GM23338 (cell line): Measurements from ENCODE around the gene R3HDML. TPM values are rescaled to one million over a fixed set of nuclear protein-coding genes. Genes with fewer than 3 reads are reported as not detected.

Experiments
- ATAC-seq: fragments of 200-7000 bp; cut with Tn5 transposase; 3 replicates; pipeline ENCODE4 v1.9.1; 2020
- DNase-seq: peaks from one replicate; pipeline ENCODE4 v3.0.0-alpha.2; 2015; ENCODE audit warnings: low spot score
- H2AFZ ChIP-seq: fragments of 200-600 bp; sonication (generic); 2 replicates; pipeline ENCODE4 v1.8.0; 2016; ENCODE audit warnings: antibody characterized with exemption, mild to moderate bottlenecking, moderate library complexity
- H3F3A ChIP-seq: fragments of 200-600 bp; sonication (generic); replicated peaks from 2 replicates; pipeline ENCODE4 v1.8.0; 2017; ENCODE audit warnings: antibody characterized with exemption, mixed run types, low read depth
- H3K27ac ChIP-seq: fragments of 200-600 bp; sonication (generic); 2 replicates; pipeline ENCODE4 v1.6.1; 2016; ENCODE audit warnings: low read depth
- H3K27me3 ChIP-seq: fragments of 200-600 bp; sonication (generic); 2 replicates; pipeline ENCODE4 v1.8.0; 2016; ENCODE audit warnings: mild to moderate bottlenecking, mixed run types, moderate library complexity; ENCODE audit not compliant: insufficient read depth
- H3K36me3 ChIP-seq: fragments of 200-600 bp; sonication (generic); 2 replicates; pipeline ENCODE4 v1.8.0; 2016; ENCODE audit warnings: mild to moderate bottlenecking; ENCODE audit not compliant: insufficient read depth
- H3K4me1 ChIP-seq: fragments of 200-600 bp; sonication (generic); 2 replicates; pipeline ENCODE4 v1.8.0; 2016; ENCODE audit warnings: mild to moderate bottlenecking, moderate library complexity; ENCODE audit not compliant: insufficient read depth
- H3K4me2 ChIP-seq: fragments of 200-600 bp; sonication (generic); 2 replicates; pipeline ENCODE4 v1.7.1; 2017; ENCODE audit warnings: mixed run types
- H3K4me3 ChIP-seq: fragments of 200-600 bp; sonication (generic); 2 replicates; pipeline ENCODE4 v1.6.1; 2016; ENCODE audit warnings: mixed run types
- H3K79me2 ChIP-seq: fragments of 200-600 bp; sonication (generic); replicated peaks from 2 replicates; pipeline ENCODE4 v1.8.0; 2017; ENCODE audit warnings: mild to moderate bottlenecking; ENCODE audit not compliant: insufficient read depth
- H3K9me2 ChIP-seq: fragments of 200-600 bp; sonication (generic); 2 replicates; pipeline ENCODE4 v1.8.0; 2017; ENCODE audit not compliant: insufficient read depth
- H4K20me1 ChIP-seq: fragments of 200-600 bp; sonication (generic); replicated peaks from 2 replicates; pipeline ENCODE4 v1.8.0; 2017; ENCODE audit warnings: mild to moderate bottlenecking; ENCODE audit not compliant: insufficient read depth
- H3K27ac Mint-ChIP-seq: 2 replicates; pipeline ENCODE4 v1.8.0; 2020; ENCODE audit warnings: inconsistent platforms, mild to moderate bottlenecking, moderate library complexity, mixed read lengths
- H3K27me3 Mint-ChIP-seq: 3 replicates; pipeline ENCODE4 v1.8.0; 2022; ENCODE audit warnings: low read depth, mild to moderate bottlenecking, moderate library complexity, mixed read lengths, inconsistent platforms; ENCODE audit not compliant: insufficient read depth, poor library complexity
- H3K36me3 Mint-ChIP-seq: 3 replicates; pipeline ENCODE4 v1.8.0; 2021; ENCODE audit warnings: low read depth, mild to moderate bottlenecking, inconsistent platforms, moderate library complexity, mixed read lengths
- H3K4me1 Mint-ChIP-seq: 3 replicates; pipeline ENCODE4 v1.8.0; 2020; ENCODE audit warnings: mild to moderate bottlenecking, inconsistent platforms, mixed read lengths
- H3K4me3 Mint-ChIP-seq: 3 replicates; pipeline ENCODE4 v1.8.0; 2021; ENCODE audit warnings: moderate library complexity, mild to moderate bottlenecking, inconsistent platforms, mixed read lengths
- H3K9me3 Mint-ChIP-seq: 3 replicates; pipeline ENCODE4 v1.8.0; 2020; ENCODE audit warnings: moderate library complexity, mild to moderate bottlenecking, inconsistent platforms, mixed read lengths
- CREB1 ChIP-seq: fragments of 250-450 bp; sonication (Bioruptor Pico); IDR thresholded peaks from 2 replicates; pipeline ENCODE4 v1.5.0; 2020; ENCODE audit warnings: low read depth, mild to moderate bottlenecking, moderate library complexity
- EZH2 ChIP-seq: fragments of 200-600 bp; sonication (generic); IDR thresholded peaks from one replicate; pipeline ENCODE4 v1.8.0; 2017; ENCODE audit warnings: antibody characterized with exemption, mild to moderate bottlenecking, low read depth; ENCODE audit not compliant: unreplicated experiment
- EZH2phosphoT487 ChIP-seq: fragments of 200-600 bp; sonication (generic); IDR thresholded peaks from one replicate; pipeline ENCODE4 v1.8.1; 2018; ENCODE audit warnings: antibody characterized with exemption; ENCODE audit not compliant: unreplicated experiment
- JUNB ChIP-seq: IDR thresholded peaks from one replicate; pipeline ENCODE4 v1.6.1; 2016; ENCODE audit warnings: antibody characterized with exemption; ENCODE audit not compliant: unreplicated experiment
- NANOG ChIP-seq: IDR thresholded peaks from 2 replicates; pipeline ENCODE4 v1.6.1; 2016; ENCODE audit warnings: antibody characterized with exemption, borderline replicate concordance
- POLR2AphosphoS5 ChIP-seq: IDR thresholded peaks from 2 replicates; pipeline ENCODE4 v1.6.1; 2016; ENCODE audit warnings: antibody characterized with exemption, low read depth
- STAT1 ChIP-seq: IDR thresholded peaks from one replicate; pipeline ENCODE4 v1.6.1; 2016; ENCODE audit warnings: antibody characterized with exemption; ENCODE audit not compliant: unreplicated experiment
- ZNF114 ChIP-seq: fragments of 250-450 bp; sonication (Bioruptor Pico); IDR thresholded peaks from 2 replicates; pipeline ENCODE4 v1.5.0; 2020; ENCODE audit warnings: mild to moderate bottlenecking, moderate library complexity
- ZNF331 ChIP-seq: fragments of 250-450 bp; sonication (Bioruptor Pico); IDR thresholded peaks from 2 replicates; pipeline ENCODE4 v1.5.0; 2020; ENCODE audit warnings: low read depth, mild to moderate bottlenecking, moderate library complexity
- polyA plus RNA-seq: library from polyadenylated mRNA; unstranded; fragments of >200 nt; fragmentation: Nextera tagmentation; extraction: Ambion mirVana; gene quantifications from 2 replicates; pipeline ENCODE4 v1.2.1, GENCODE V29; 2016
- total RNA-seq: library from RNA; depleted of rRNA; stranded (reverse); fragments of >200 nt; shearing (Covaris generic); gene quantifications from 2 replicates; pipeline ENCODE4 v1.2.3, GENCODE V29; 2014
- TF ChIP-seq, protein P1 (sequence below): IDR thresholded peaks from 2 replicates; pipeline ENCODE4 v1.6.1; 2016; ENCODE audit warnings: antibody characterized with exemption
- TF ChIP-seq, protein P2 (sequence below), 2 experiments: fragments of 200-600 bp in 1 of 2; sonication (generic) in 1 of 2; conservative IDR thresholded peaks; 2 replicates each; pipeline versions ENCODE4 v1.5.1 to v1.6.1; 2016 to 2017; ENCODE audit warnings: antibody characterized with exemption in 2 of 2, low read depth in 2 of 2, mild to moderate bottlenecking in 2 of 2, moderate library complexity in 1 of 2

R3HDML gene
- total and polyA plus RNA-seq, 2 experiments from 2014 or later = not detected

DNA sequence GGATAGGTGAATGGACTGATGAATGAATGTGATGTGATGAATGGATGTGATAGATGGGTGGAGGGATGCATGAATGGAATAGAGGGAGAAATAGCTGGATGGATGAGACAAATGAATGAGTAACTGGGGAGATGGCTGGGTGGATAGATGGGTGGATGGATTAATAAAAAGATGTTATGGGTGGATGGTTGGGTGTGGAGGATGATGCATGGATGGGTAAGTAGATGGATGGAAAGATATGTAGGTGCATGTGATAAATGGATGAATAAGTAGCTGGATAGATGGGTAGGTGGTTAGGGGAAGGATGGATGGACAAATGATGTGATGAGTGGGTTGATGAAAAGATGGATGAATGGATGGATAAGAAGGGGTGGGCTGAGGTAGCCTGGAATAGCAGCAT is 23.4 kb downstream of the R3HDML start (continued):
- TF ChIP-seq EZH2phosphoT487 (no peak), ZNF114 (CRISPR knock-in tag) (no peak), JUNB (no peak), ZNF331 (CRISPR knock-in tag) (no peak), POLR2AphosphoS5 (no peak)
- TF ChIP-seq, protein P1, sequence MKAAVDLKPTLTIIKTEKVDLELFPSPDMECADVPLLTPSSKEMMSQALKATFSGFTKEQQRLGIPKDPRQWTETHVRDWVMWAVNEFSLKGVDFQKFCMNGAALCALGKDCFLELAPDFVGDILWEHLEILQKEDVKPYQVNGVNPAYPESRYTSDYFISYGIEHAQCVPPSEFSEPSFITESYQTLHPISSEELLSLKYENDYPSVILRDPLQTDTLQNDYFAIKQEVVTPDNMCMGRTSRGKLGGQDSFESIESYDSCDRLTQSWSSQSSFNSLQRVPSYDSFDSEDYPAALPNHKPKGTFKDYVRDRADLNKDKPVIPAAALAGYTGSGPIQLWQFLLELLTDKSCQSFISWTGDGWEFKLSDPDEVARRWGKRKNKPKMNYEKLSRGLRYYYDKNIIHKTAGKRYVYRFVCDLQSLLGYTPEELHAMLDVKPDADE = no peak
- TF ChIP-seq, protein P2, sequence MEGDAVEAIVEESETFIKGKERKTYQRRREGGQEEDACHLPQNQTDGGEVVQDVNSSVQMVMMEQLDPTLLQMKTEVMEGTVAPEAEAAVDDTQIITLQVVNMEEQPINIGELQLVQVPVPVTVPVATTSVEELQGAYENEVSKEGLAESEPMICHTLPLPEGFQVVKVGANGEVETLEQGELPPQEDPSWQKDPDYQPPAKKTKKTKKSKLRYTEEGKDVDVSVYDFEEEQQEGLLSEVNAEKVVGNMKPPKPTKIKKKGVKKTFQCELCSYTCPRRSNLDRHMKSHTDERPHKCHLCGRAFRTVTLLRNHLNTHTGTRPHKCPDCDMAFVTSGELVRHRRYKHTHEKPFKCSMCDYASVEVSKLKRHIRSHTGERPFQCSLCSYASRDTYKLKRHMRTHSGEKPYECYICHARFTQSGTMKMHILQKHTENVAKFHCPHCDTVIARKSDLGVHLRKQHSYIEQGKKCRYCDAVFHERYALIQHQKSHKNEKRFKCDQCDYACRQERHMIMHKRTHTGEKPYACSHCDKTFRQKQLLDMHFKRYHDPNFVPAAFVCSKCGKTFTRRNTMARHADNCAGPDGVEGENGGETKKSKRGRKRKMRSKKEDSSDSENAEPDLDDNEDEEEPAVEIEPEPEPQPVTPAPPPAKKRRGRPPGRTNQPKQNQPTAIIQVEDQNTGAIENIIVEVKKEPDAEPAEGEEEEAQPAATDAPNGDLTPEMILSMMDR (conservative IDR thresholded peaks at IDR 0.05; ENCODE audit: low read depth in 2 of 2) = no peak

DNA sequence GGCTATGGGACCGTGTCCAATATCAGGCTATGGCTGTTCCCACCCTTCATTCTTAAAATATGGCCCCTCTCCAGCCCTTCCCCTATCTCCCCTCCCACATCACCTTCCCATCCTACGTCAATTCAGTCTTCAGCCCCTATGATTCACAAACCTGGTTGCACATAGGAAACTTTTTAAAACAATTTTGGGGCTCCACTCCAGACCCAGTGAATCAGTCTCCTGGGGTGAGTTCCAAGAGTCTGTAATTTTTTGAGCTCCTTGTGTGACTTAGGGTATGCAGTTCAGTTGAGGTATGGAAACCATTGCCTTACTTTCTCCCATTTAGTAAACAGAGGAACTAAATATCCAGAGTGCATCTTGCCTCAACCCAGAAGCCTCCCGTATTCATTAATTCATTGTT is 24.2 kb downstream of the R3HDML start:
- Mint-ChIP-seq H3K4me1 (no peaks in the 10 kb centered on the region), H3K27ac (no peak overlapping the region), H3K27me3 (peaks cover 3% of the 10 kb centered on the region), H3K36me3 (no peaks in the 10 kb centered on the region), H3K9me3 (no peaks in the 10 kb centered on the region), H3K4me3 (no peak overlapping the region)
- Histone ChIP-seq H3K4me1 (no peaks in the 10 kb centered on the region), H3K27me3 (no peaks in the 10 kb centered on the region), H3K27ac (no peak overlapping the region), H3K79me2 (no peaks in the 10 kb centered on the region), H3K4me2 (no peak overlapping the region), H2AFZ (no peak overlapping the region), H4K20me1 (no peaks in the 10 kb centered on the region), H3K9me2 (no peaks in the 10 kb centered on the region), H3K4me3 (no peak overlapping the region), H3F3A (no peaks in the 10 kb centered on the region), H3K36me3 (no peaks in the 10 kb centered on the region)
- TF ChIP-seq NANOG = no peak
- TF ChIP-seq CREB1 (CRISPR knock-in tag) = no peak
- no peak for TF ChIP-seq JUNB
- no peak for TF ChIP-seq EZH2
- TF ChIP-seq ZNF331 (CRISPR knock-in tag) = no peak
- TF ChIP-seq, protein P2 (conservative IDR thresholded peaks at IDR 0.05; ENCODE audit: low read depth in 2 of 2) = no peak
- TF ChIP-seq STAT1 = no peak
- DNase-seq (no peak), ATAC-seq (no peak)
